GM18870 (cell line): ENCODE measurements around the gene S100A14.

ENCODE experiments used
- ATAC-seq: cut with Tn5 transposase; IDR thresholded peaks from one replicate; pipeline ENCODE4 v1.9.1; 2021; ENCODE audit warnings: moderate library complexity; ENCODE audit not compliant: unreplicated experiment

S100A14 gene

DNA sequence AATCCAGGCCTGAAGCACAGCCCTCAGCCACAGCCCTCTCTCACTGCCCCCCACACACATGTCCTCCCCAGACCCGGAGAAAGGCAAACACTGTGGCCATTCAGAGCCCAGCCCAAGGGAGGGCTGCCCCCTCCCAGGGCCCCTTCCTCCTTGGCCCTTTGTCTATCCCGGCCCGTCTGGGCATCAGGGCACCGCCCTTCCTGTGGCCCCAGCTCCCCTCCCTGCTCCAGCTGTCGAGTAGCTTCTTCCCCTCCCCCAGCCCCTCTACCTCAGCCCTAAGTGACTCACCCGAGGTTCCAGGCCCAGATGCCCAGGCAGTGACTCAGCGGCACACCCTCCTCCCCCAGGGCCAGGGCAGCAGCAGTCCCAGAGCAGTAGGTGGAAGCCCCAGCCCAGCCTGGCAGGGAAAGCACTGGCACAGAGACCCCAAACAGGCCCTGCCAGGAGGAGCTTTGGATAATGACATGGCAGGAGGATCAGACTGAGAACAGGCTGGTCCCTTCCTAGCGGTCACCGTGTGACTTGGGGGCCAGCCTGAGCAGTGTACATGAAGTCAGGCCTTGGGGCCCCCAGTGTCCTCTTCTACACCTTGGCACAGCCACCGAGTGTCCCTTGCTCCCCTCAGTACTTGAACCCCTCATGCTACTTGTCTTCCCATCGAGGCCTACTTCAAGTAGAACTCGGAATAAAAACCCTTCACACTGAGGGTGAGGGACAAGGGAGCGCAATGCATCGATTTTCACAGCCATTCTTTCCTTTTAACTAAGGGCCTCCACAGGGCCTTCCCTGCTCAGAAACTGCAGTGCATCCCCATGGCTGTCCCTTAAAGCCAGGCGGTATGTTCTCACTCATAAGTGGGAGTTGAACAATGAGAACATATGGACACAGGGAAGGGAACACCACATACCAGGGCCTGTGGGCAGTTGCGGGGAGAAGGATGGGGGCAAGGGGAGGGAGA is 49.4 kb downstream of the S100A14 start:
- ATAC-seq, result no peak

DNA sequence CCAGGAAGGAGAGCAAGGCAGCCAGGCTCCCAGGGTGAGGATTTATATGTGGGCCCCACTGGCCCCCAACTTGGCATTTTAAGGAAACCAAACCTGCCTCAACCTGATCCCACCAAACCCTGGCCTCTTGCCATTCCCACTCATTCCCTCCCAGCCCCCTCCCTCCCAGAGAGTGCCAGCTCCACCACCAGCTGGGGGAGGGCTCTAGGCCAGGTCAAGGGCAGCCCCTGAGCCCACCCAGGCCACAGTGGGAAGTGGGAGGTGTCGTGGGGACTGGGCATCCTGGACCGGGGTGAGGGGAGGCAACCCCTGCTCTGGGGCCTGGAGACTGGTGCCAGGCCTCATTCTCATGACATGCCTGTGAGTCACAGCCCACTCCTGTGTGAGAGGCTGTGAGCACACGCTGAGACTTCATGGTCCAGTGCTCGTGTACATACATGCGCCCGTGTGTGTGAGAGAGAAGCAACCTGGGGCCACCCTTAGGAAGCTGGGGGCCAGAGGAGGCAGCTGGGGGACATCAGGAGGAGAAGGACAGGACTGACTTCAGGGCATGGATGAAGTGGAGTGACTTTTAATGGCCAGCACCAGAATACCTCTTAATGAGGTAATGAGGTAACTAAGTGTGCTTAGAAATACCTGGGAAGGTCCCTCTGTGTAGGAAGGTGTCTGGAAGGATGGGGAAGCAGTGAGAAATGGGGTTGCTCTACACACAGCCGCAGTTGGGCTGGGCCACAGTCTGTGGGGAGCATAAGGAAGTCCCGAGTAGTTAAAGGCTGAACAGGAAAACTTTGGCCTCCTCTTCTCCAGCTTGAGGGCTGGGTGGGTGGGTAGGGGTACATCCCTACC is 50.4 kb downstream of the S100A14 start, which contains the start of gene S100A2:
Gene S100A2 (minus strand): TSS at position 316 of the 846 bp plus-strand sequence. CDS start 1,967 bp downstream, outside the sequence.
- ATAC-seq, result no peak
